Body of pancreas (tissue), 4 donors: ENCODE measurements around the gene ADRM1.

Experiments used
- CTCF ChIP-seq, 7 experiments: fragments of 450-650 bp in 4 of 7; fragments of 200-600 bp in 3 of 7; sonication (generic) in 3 of 7; IDR thresholded peaks; one replicate each; pipeline ENCODE4 v1.5.1; 2016 to 2019; ENCODE audit warnings: antibody characterized with exemption in 7 of 7
- POLR2A ChIP-seq, 3 donors: fragments of 450-650 bp; IDR thresholded peaks; one replicate each; pipeline ENCODE4 v1.6.1; 2016; ENCODE audit warnings: antibody characterized with exemption in 3 of 3, mild to moderate bottlenecking in 2 of 3

- TF ChIP-seq POLR2A (IDR thresholded peaks at IDR 0.05), result no peak
- no peak for TF ChIP-seq CTCF (IDR thresholded peaks at IDR 0.05)
These were observed 48.0 kb downstream of the ADRM1 start for GRCh38 chr20:62350629-62351422.
